ENCODE results near the gene MRPL16. TPM values are rescaled to one million over a fixed set of nuclear protein-coding genes. Genes with fewer than 3 reads are reported as not detected.

The MRPL16 gene
- total RNA-seq, 1 donor from 2014 or later = 76.9 TPM

- TF ChIP-seq CTCF (conservative IDR thresholded peaks at IDR 0.05; ENCODE audit: low read depth, low read length) = no peak
- DNase-seq (ENCODE audit: low read depth) = no peak
- no peak overlapping the region for H3K4me3 ChIP-seq (ENCODE audit: low read depth, low read length)
These were observed 43.4 kb downstream of the MRPL16 start for GRCh38 chr11:59767225-59767611.

GRCh38 chr11:59766542-59767224 is 43.9 kb downstream of the MRPL16 start:
- no peak for TF ChIP-seq CTCF (conservative IDR thresholded peaks at IDR 0.05; ENCODE audit: low read depth, low read length)
- H3K4me3 ChIP-seq (ENCODE audit: low read depth, low read length) = no peak overlapping the region
- no peak for DNase-seq (ENCODE audit: low read depth)

- TF ChIP-seq CTCF (conservative IDR thresholded peaks at IDR 0.05; ENCODE audit: low read depth, low read length) = no peak
- H3K4me3 ChIP-seq (ENCODE audit: low read depth, low read length) = no peak overlapping the region
- no peak for DNase-seq (ENCODE audit: low read depth)
These were observed 45.4 kb downstream of the MRPL16 start for GRCh38 chr11:59765068-59765735.

- no peak for TF ChIP-seq CTCF (conservative IDR thresholded peaks at IDR 0.05; ENCODE audit: low read depth, low read length)
- no peak for DNase-seq (ENCODE audit: low read depth)
- no peak overlapping the region for H3K4me3 ChIP-seq (ENCODE audit: low read depth, low read length)
These were observed 48.6 kb downstream of the MRPL16 start for GRCh38 chr11:59761993-59762392.

GRCh38 chr11:59760771-59761170 is 49.8 kb downstream of the MRPL16 start:
- no peak for DNase-seq (ENCODE audit: low read depth)
- TF ChIP-seq CTCF (conservative IDR thresholded peaks at IDR 0.05; ENCODE audit: low read depth, low read length) = no peak

GRCh38 chr11:59759900-59760299 is 50.7 kb downstream of the MRPL16 start:
- TF ChIP-seq CTCF (conservative IDR thresholded peaks at IDR 0.05; ENCODE audit: low read depth, low read length) = no peak
- H3K4me3 ChIP-seq (ENCODE audit: low read depth, low read length) = peak overlapping the region; percentile 13
- no peak for DNase-seq (ENCODE audit: low read depth)

More at GRCh38 chr11:59760771-59761170, 49.8 kb downstream of the MRPL16 start:
- no peak overlapping the region for H3K4me3 ChIP-seq (ENCODE audit: low read depth, low read length)
